ENCODE measurements around the gene HS3ST3B1. TPM values are rescaled to one million over a fixed set of nuclear protein-coding genes. Genes with fewer than 3 reads are reported as not detected.

Gene HS3ST3B1
- total and polyA plus RNA-seq, 2 of the 4 experiments (the other 2 are of a cell fraction), result 3.1 to 4.3 TPM

DNA sequence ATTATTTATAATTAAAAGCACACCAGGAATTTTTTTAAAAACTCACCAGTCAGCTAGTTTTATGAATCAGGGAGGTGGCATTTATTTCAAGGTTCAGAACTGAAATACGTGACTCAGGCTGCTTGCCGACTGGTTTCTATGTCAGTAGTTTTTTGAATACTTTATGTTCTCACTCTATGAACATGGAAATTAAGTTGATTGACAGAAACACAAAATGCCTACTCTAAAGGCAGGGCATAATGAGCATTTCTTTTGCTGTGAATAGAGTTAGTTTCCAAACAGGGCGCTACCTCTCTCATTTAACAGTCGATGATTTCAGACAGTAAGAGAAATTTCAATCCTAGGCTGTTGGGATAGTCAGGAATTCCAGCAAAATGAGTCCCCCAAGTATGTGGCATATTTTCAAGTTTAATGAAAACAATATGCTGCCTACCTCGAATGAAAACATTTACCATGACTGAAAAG lies 6.7 kb downstream of the HS3ST3B1 start:
- peaks cover 14% of the 10 kb centered on the region for H3K4me1 ChIP-seq (ENCODE audit: control insufficient read depth, insufficient read depth, low read length)
- intact Hi-C loops (cut with micrococcal nuclease), result loop anchor here (5.0 kb wide), 3 partner anchors 165 to 850 kb away; no protein-coding TSS in a partner anchor
- peaks cover 35 to 63% of the 10 kb centered on the region in 2 experiments for H3K79me1 ChIP-seq (ENCODE audit: low read depth in 1 of 2, low read length in 2 of 2)
- H3K23ac ChIP-seq (ENCODE audit: low read depth, low read length), result peak overlapping the region; percentile 66
- peak overlapping the region; percentile 72 for H2BK20ac ChIP-seq (ENCODE audit: low read depth, low read length)
- H3K27me3 ChIP-seq (ENCODE audit: control insufficient read depth, insufficient read depth, low read length), result no peaks in the 10 kb centered on the region
- peak overlapping the region; percentile 32; the same call in 1 of the 2 replicates for H4K5ac ChIP-seq (ENCODE audit: low read depth, low read length)
- DNase-seq (peak; percentile 83), ATAC-seq (ENCODE audit: low read depth) (no peak)
- dilution Hi-C loops (cut with HindIII; ENCODE audit: low sequenced_read_pairs, unreplicated experiment), result no loop called here
- H3K4me3 ChIP-seq (ENCODE audit: insufficient read depth, low read depth, low read length), result peak overlapping the region; percentile 40; the same call in 1 of the 2 replicates
- POLR2A ChIA-PET (ENCODE audit: unreplicated experiment), result no interaction called here
- H2BK5ac ChIP-seq (ENCODE audit: low read depth, low read length, poor library complexity, severe bottlenecking), result peak overlapping the region; percentile 94
- H3K4ac ChIP-seq (ENCODE audit: low read depth, low read length), result peak overlapping the region; percentile 71; the same call in 1 of the 2 replicates
- H3K18ac ChIP-seq (ENCODE audit: low read depth, low read length), result peak overlapping the region; percentile 53
- H3K56ac ChIP-seq (ENCODE audit: extremely low read depth, insufficient read depth, low read length), result peak overlapping the region; percentile 85
- H2AK9ac ChIP-seq (replicated peaks; ENCODE audit: low read depth, low read length, poor library complexity), result no peak overlapping the region
- TF ChIP-seq, protein P1, sequence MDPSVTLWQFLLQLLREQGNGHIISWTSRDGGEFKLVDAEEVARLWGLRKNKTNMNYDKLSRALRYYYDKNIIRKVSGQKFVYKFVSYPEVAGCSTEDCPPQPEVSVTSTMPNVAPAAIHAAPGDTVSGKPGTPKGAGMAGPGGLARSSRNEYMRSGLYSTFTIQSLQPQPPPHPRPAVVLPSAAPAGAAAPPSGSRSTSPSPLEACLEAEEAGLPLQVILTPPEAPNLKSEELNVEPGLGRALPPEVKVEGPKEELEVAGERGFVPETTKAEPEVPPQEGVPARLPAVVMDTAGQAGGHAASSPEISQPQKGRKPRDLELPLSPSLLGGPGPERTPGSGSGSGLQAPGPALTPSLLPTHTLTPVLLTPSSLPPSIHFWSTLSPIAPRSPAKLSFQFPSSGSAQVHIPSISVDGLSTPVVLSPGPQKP (IDR thresholded peaks at IDR 0.05; ENCODE audit: borderline replicate concordance, low read depth, low read length), result no peak
- TF ChIP-seq NFE2L2 (IDR thresholded peaks at IDR 0.05; ENCODE audit: low read depth, low read length) (no peak), POLR2A (IDR thresholded peaks at IDR 0.05; ENCODE audit: low read depth, low read length) (no peak), MXI1 (IDR thresholded peaks at IDR 0.05; ENCODE audit: borderline replicate concordance, low read depth, low read length) (no peak), CEBPB (IDR thresholded peaks at IDR 0.05; ENCODE audit: low read depth, low read length) (no peak), MAFK (IDR thresholded peaks at IDR 0.05; ENCODE audit: low read depth, low read length) (peak; percentile 87), BHLHE40 (IDR thresholded peaks at IDR 0.05; ENCODE audit: low read depth, low read length) (no peak), MAZ (IDR thresholded peaks at IDR 0.05; ENCODE audit: borderline replicate concordance, low read depth, low read length) (no peak), RAD21 (IDR thresholded peaks at IDR 0.05; ENCODE audit: low read length) (no peak), RCOR1 (IDR thresholded peaks at IDR 0.05; ENCODE audit: insufficient replicate concordance, low read length) (no peak), SMC3 (IDR thresholded peaks at IDR 0.05; ENCODE audit: low read depth, low read length) (no peak), CHD1 (IDR thresholded peaks at IDR 0.05; ENCODE audit: low read depth, low read length) (no peak), FOS (IDR thresholded peaks at IDR 0.05; ENCODE audit: low read depth, low read length) (peak; percentile 54; the same call in 1 of the 2 replicates)
- TF ChIP-seq, protein P2, sequence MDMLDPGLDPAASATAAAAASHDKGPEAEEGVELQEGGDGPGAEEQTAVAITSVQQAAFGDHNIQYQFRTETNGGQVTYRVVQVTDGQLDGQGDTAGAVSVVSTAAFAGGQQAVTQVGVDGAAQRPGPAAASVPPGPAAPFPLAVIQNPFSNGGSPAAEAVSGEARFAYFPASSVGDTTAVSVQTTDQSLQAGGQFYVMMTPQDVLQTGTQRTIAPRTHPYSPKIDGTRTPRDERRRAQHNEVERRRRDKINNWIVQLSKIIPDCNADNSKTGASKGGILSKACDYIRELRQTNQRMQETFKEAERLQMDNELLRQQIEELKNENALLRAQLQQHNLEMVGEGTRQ (IDR thresholded peaks at IDR 0.05; ENCODE audit: low read depth, low read length), result no peak
- TF ChIP-seq, protein P3, sequence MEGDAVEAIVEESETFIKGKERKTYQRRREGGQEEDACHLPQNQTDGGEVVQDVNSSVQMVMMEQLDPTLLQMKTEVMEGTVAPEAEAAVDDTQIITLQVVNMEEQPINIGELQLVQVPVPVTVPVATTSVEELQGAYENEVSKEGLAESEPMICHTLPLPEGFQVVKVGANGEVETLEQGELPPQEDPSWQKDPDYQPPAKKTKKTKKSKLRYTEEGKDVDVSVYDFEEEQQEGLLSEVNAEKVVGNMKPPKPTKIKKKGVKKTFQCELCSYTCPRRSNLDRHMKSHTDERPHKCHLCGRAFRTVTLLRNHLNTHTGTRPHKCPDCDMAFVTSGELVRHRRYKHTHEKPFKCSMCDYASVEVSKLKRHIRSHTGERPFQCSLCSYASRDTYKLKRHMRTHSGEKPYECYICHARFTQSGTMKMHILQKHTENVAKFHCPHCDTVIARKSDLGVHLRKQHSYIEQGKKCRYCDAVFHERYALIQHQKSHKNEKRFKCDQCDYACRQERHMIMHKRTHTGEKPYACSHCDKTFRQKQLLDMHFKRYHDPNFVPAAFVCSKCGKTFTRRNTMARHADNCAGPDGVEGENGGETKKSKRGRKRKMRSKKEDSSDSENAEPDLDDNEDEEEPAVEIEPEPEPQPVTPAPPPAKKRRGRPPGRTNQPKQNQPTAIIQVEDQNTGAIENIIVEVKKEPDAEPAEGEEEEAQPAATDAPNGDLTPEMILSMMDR (conservative IDR thresholded peaks at IDR 0.05; ENCODE audit: low read depth, low read length), result no peak
- peak overlapping the region; percentile 75 for H2BK120ac ChIP-seq (ENCODE audit: low read depth, low read length)
- no CpG with 5 or more reads among the region's 5 CpGs for WGBS, 2 experiments (ENCODE audit: extremely low coverage in 2 of 2, insufficient read length in 1 of 2)
- H4K91ac ChIP-seq (ENCODE audit: insufficient read depth, low read depth, low read length), result 0 out of 2 replicates have a peak overlapping the region, but pooled peaks have one; percentile 4
- peaks cover 9% of the 10 kb centered on the region for H3K36me3 ChIP-seq (ENCODE audit: control insufficient read depth, insufficient read depth, low read length)
- peak overlapping the region; percentile 42; the same call in 1 of the 2 replicates for H3K27ac ChIP-seq (ENCODE audit: insufficient read depth, low read length)
- peaks cover 26% of the 10 kb centered on the region; the same call in 1 of the 2 replicates for H4K20me1 ChIP-seq (ENCODE audit: insufficient read depth, low read length)
- peak overlapping the region; percentile 43; the same call in 1 of the 2 replicates for H3K9ac ChIP-seq (ENCODE audit: low read depth, low read length)
- peak overlapping the region; percentile 26; the same call in 1 of the 3 replicates for H2BK15ac ChIP-seq (ENCODE audit: low read depth, low read length)
- no peak overlapping the region for H2AFZ ChIP-seq (replicated peaks; ENCODE audit: low read length, poor library complexity)
- in situ Hi-C loops (cut with MboI; ENCODE audit: low sequenced_read_pairs), result loop anchor here (10.0 kb wide), 1 partner anchor 243 kb away; the partner anchor contains the start of gene COX10
- H4K8ac ChIP-seq (ENCODE audit: low read depth in 2 of 2, low read length in 2 of 2), result peak overlapping the region in 1 of 2 experiments; percentile 75; a peak in 3 of 4 replicates
- no peaks in the 10 kb centered on the region for H3K9me3 ChIP-seq (ENCODE audit: control insufficient read depth, insufficient read depth, low read length)
- CTCF ChIA-PET, result interaction anchor here (1.5 kb wide), 1 partner anchor 619 kb away, joined by 5 read pairs; no protein-coding TSS in a partner anchor
- H2AK5ac ChIP-seq (ENCODE audit: low read depth, low read length), result no peak overlapping the region
- peak overlapping the region; percentile 92 for H3K4me2 ChIP-seq (ENCODE audit: low read depth, low read length)
- BruUV-seq (replicated peaks), result no TSS peak
- peaks cover 15% of the 10 kb centered on the region; the same call in 1 of the 2 replicates for H3K9me1 ChIP-seq (ENCODE audit: insufficient read depth, low read length)
- peak overlapping the region; percentile 39; the same call in 1 of the 2 replicates for H3K14ac ChIP-seq (replicated peaks; ENCODE audit: low read depth, low read length)
